Endothelial cell (in vitro differentiated cells): ENCODE data around the gene FBXO11. TPM values are rescaled to one million over a fixed set of nuclear protein-coding genes. Genes with fewer than 3 reads are reported as not detected.
"Not testable (repeated sequence)": the region's sequence is repeated elsewhere in the genome, so short reads cannot be mapped to it uniquely, and the experiment has no call there.

Experiments
- DNase-seq: peaks from one replicate; pipeline ENCODE4 v3.0.0; 2021; ENCODE audit warnings: low spot score
- H3K27ac Mint-ChIP-seq: one replicate; pipeline ENCODE4 v1.8.0; 2021; ENCODE audit warnings: mixed read lengths, inconsistent platforms; ENCODE audit not compliant: unreplicated experiment
- H3K27me3 Mint-ChIP-seq: one replicate; pipeline ENCODE4 v1.8.0; 2021; ENCODE audit warnings: mild to moderate bottlenecking, moderate library complexity, mixed read lengths, inconsistent platforms; ENCODE audit not compliant: unreplicated experiment
- H3K36me3 Mint-ChIP-seq: one replicate; pipeline ENCODE4 v1.8.0; 2021; ENCODE audit warnings: mild to moderate bottlenecking, low read depth, mixed read lengths, inconsistent platforms; ENCODE audit not compliant: unreplicated experiment
- H3K4me1 Mint-ChIP-seq: one replicate; pipeline ENCODE4 v1.8.0; 2021; ENCODE audit warnings: mild to moderate bottlenecking, mixed read lengths, inconsistent platforms; ENCODE audit not compliant: unreplicated experiment
- H3K4me3 Mint-ChIP-seq: one replicate; pipeline ENCODE4 v1.8.0; 2021; ENCODE audit warnings: mild to moderate bottlenecking, mixed read lengths, inconsistent platforms; ENCODE audit not compliant: unreplicated experiment
- H3K9me3 Mint-ChIP-seq: one replicate; pipeline ENCODE4 v1.8.0; 2021; ENCODE audit warnings: mixed read lengths, inconsistent platforms; ENCODE audit not compliant: unreplicated experiment
- CTCF ChIP-seq: fragments of 200-600 bp; sonication (generic); IDR thresholded peaks from one replicate; pipeline ENCODE4 v1.5.0; 2021; ENCODE audit warnings: antibody characterized with exemption; ENCODE audit not compliant: unreplicated experiment
- total RNA-seq: library from RNA; stranded (reverse); fragmentation: NEBNext Ultra II Directional; extraction: Animal tissue kit (Norgen Biotek cat#: 25700); gene quantifications from one replicate; pipeline ENCODE4 v1.2.1, GENCODE V29; 2021; ENCODE audit not compliant: unreplicated experiment

Gene FBXO11
- total RNA-seq, 1 donor from 2014 or later: 84.6 TPM

GRCh38 chr2:47916412-47916811 is 10.1 kb upstream of the FBXO11 start:
- Mint-ChIP-seq H3K36me3 (no peaks in the 10 kb centered on the region), H3K27me3 (no peaks in the 10 kb centered on the region), H3K4me1 (peaks cover 2% of the 10 kb centered on the region), H3K27ac (no peak overlapping the region), H3K4me3 (no peak overlapping the region), H3K9me3 (no peaks in the 10 kb centered on the region)
- DNase-seq: no peak
- no peak for TF ChIP-seq CTCF

GRCh38 chr2:47910662-47911061 is 4.4 kb upstream of the FBXO11 start:
- H3K27ac Mint-ChIP-seq, H3K36me3 Mint-ChIP-seq, H3K4me3 Mint-ChIP-seq, H3K27me3 Mint-ChIP-seq, H3K9me3 Mint-ChIP-seq, DNase-seq, H3K4me1 Mint-ChIP-seq: not testable (repeated sequence)

- H3K36me3 Mint-ChIP-seq: peaks cover 6% of the 10 kb centered on the region
- peaks cover 10% of the 10 kb centered on the region for H3K4me1 Mint-ChIP-seq
- H3K27me3 Mint-ChIP-seq: peaks cover 10% of the 10 kb centered on the region
- H3K4me3 Mint-ChIP-seq: no peak overlapping the region
- H3K9me3 Mint-ChIP-seq: no peaks in the 10 kb centered on the region
- H3K27ac Mint-ChIP-seq: no peak overlapping the region
- no peak for DNase-seq
- no peak for TF ChIP-seq CTCF
Observed at GRCh38 chr2:47908682-47909081, 2.4 kb upstream of the FBXO11 start.

- DNase-seq: no peak
- H3K36me3 Mint-ChIP-seq: peaks cover 6% of the 10 kb centered on the region
- peak; percentile 8 for TF ChIP-seq CTCF
- peaks cover 22% of the 10 kb centered on the region for H3K4me1 Mint-ChIP-seq
- H3K27ac Mint-ChIP-seq: peak overlapping the region; percentile 98
- H3K9me3 Mint-ChIP-seq: no peaks in the 10 kb centered on the region
- peak overlapping the region; percentile 91 for H3K4me3 Mint-ChIP-seq
- H3K27me3 Mint-ChIP-seq: peaks cover 10% of the 10 kb centered on the region
Observed at GRCh38 chr2:47907039-47907781, 912 bp upstream of the FBXO11 start.

- Mint-ChIP-seq H3K4me3 (peak overlapping the region; percentile 87), H3K27me3 (peaks cover 10% of the 10 kb centered on the region), H3K4me1 (peaks cover 22% of the 10 kb centered on the region), H3K9me3 (no peaks in the 10 kb centered on the region), H3K27ac (peak overlapping the region; percentile 52), H3K36me3 (peaks cover 6% of the 10 kb centered on the region)
- TF ChIP-seq CTCF: no peak
- DNase-seq: peak; percentile 63
Observed at GRCh38 chr2:47905386-47906156, 727 bp downstream of the FBXO11 start.
